Mesenchymal stem cell (in vitro differentiated cells and primary cell): ENCODE measurements around the gene NDOR1. TPM values are rescaled to one million over a fixed set of nuclear protein-coding genes. Genes with fewer than 3 reads are reported as not detected.

Experiments
- DNase-seq: peaks from one replicate; pipeline ENCODE4 v3.0.0-alpha.2; 2013
- H2AFZ ChIP-seq: one replicate; pipeline ENCODE4 v1.6.1; 2013; ENCODE audit warnings: low read depth, mild to moderate bottlenecking, control low read depth, inconsistent platforms, low read length, moderate library complexity
- H2AK5ac ChIP-seq: 2 replicates; pipeline ENCODE4 v1.6.1; 2013; ENCODE audit warnings: low read length, moderate library complexity, mild to moderate bottlenecking, inconsistent platforms; ENCODE audit not compliant: severe bottlenecking
- H2BK120ac ChIP-seq: one replicate; pipeline ENCODE4 v1.6.1; 2013; ENCODE audit warnings: low read depth, mild to moderate bottlenecking, inconsistent platforms, low read length, moderate library complexity
- H2BK12ac ChIP-seq, 2 experiments: one replicate each; pipeline ENCODE4 v1.6.1; 2013; ENCODE audit warnings: inconsistent platforms in 2 of 2, low read length in 2 of 2, mild to moderate bottlenecking in 2 of 2, moderate library complexity in 2 of 2, control low read depth in 1 of 2
- H2BK15ac ChIP-seq: one replicate; pipeline ENCODE4 v1.6.1; 2013; ENCODE audit warnings: mild to moderate bottlenecking, low read depth, inconsistent platforms; ENCODE audit not compliant: poor library complexity, severe bottlenecking
- H2BK5ac ChIP-seq: 2 replicates; pipeline ENCODE4 v1.6.1; 2013; ENCODE audit warnings: low read depth, mild to moderate bottlenecking, low read length, control low read depth, inconsistent platforms; ENCODE audit not compliant: poor library complexity, severe bottlenecking
- H3K14ac ChIP-seq, 2 experiments: one replicate each; pipeline ENCODE4 v1.6.1; 2013; ENCODE audit warnings: inconsistent platforms in 2 of 2, low read length in 2 of 2, control low read depth in 1 of 2, mild to moderate bottlenecking in 1 of 2, moderate library complexity in 1 of 2
- H3K18ac ChIP-seq, 2 experiments: one replicate each; pipeline ENCODE4 v1.6.1; 2013; ENCODE audit warnings: inconsistent platforms in 2 of 2, low read length in 2 of 2, control low read depth in 1 of 2, low read depth in 1 of 2, mild to moderate bottlenecking in 1 of 2
- H3K23ac ChIP-seq, 2 experiments: one replicate each; pipeline ENCODE4 v1.6.1; 2013; ENCODE audit warnings: inconsistent platforms in 2 of 2, low read length in 2 of 2, mild to moderate bottlenecking in 2 of 2, moderate library complexity in 2 of 2, control low read depth in 1 of 2
- H3K27ac ChIP-seq: 2 replicates; pipeline ENCODE4 v1.5.1; 2013; ENCODE audit warnings: mild to moderate bottlenecking, moderate library complexity, low read length, control low read depth, inconsistent platforms; ENCODE audit not compliant: poor library complexity, severe bottlenecking
- H3K27me3 ChIP-seq, 2 experiments: 2 replicates each; pipeline versions ENCODE4 v1.6.1 to v1.7.0; 2013; ENCODE audit warnings: low read length in 2 of 2, mild to moderate bottlenecking in 2 of 2, moderate library complexity in 2 of 2, control low read depth in 1 of 2, inconsistent platforms in 1 of 2; ENCODE audit not compliant: control insufficient read depth in 1 of 2, insufficient read depth in 1 of 2
- H3K36me3 ChIP-seq, 2 experiments: 2 replicates each; pipeline versions ENCODE4 v1.6.1 to v1.7.0; 2013; ENCODE audit warnings: low read length in 2 of 2, control low read depth in 1 of 2, inconsistent platforms in 1 of 2, low read depth in 1 of 2, mild to moderate bottlenecking in 1 of 2; ENCODE audit not compliant: insufficient read depth in 2 of 2, control insufficient read depth in 1 of 2
- H3K4ac ChIP-seq, 2 experiments: one replicate each; pipeline ENCODE4 v1.6.1; 2013; ENCODE audit warnings: inconsistent platforms in 2 of 2, low read length in 2 of 2, mild to moderate bottlenecking in 2 of 2, moderate library complexity in 2 of 2, control low read depth in 1 of 2, low read depth in 1 of 2
- H3K4me1 ChIP-seq: 2 replicates; pipeline ENCODE4 v1.6.1; 2013; ENCODE audit warnings: low read depth, low read length, control low read depth; ENCODE audit not compliant: control insufficient read depth, insufficient read depth
- H3K4me2 ChIP-seq: 2 replicates; pipeline ENCODE4 v1.6.1; 2013; ENCODE audit warnings: low read length, mild to moderate bottlenecking, inconsistent platforms; ENCODE audit not compliant: poor library complexity, severe bottlenecking
- H3K4me3 ChIP-seq, 2 experiments: 2 replicates each; pipeline versions ENCODE4 v1.5.1 to v1.7.0; 2013; ENCODE audit warnings: low read length in 2 of 2, mild to moderate bottlenecking in 2 of 2, control low read depth in 1 of 2, low read depth in 1 of 2; ENCODE audit not compliant: insufficient read depth in 1 of 2
- H3K79me1 ChIP-seq: replicated peaks from 2 replicates; pipeline ENCODE4 v1.6.1; 2013; ENCODE audit warnings: mild to moderate bottlenecking, control low read depth, low read length, inconsistent platforms; ENCODE audit not compliant: poor library complexity, severe bottlenecking
- H3K9ac ChIP-seq: 2 replicates; pipeline ENCODE4 v1.7.0; 2013; ENCODE audit warnings: mild to moderate bottlenecking, low read length, moderate library complexity
- H3K9me3 ChIP-seq: 2 replicates; pipeline ENCODE4 v1.7.0; 2013; ENCODE audit warnings: mild to moderate bottlenecking, low read length; ENCODE audit not compliant: control insufficient read depth
- H4K8ac ChIP-seq: one replicate; pipeline ENCODE4 v1.6.1; 2013; ENCODE audit warnings: inconsistent platforms, mild to moderate bottlenecking, low read length, moderate library complexity
- H4K91ac ChIP-seq: one replicate; pipeline ENCODE4 v1.6.1; 2013; ENCODE audit warnings: mild to moderate bottlenecking, low read length, inconsistent platforms
- WGBS: methylation state at CpG from one replicate; pipeline ENCODE4 v1.1.7; 2013; ENCODE audit warnings: mixed read lengths; 5-methylcytosine and 5-hydroxymethylcytosine counted together
- polyA plus RNA-seq, 2 experiments: library from polyadenylated mRNA; stranded (reverse); fragments of 200-250 nt; gene quantifications; one replicate each; pipeline ENCODE4 v1.2.3, GENCODE V29; 2013

NDOR1 gene
- polyA plus RNA-seq (2013, experiment 1 of 2): 7.9 TPM
- polyA plus RNA-seq (2013, experiment 2 of 2): 7.7 TPM

- Histone ChIP-seq H3K36me3 (peaks cover 19 to 29% of the 10 kb centered on the region in 2 experiments), H3K4me2 (peak within 1 kb of the TSS; percentile 97), H3K79me1 (peaks cover 33% of the 10 kb centered on the region), H3K9me3 (no peaks in the 10 kb centered on the region), H2BK12ac (peak within 1 kb of the TSS in 1 of 2 experiments; percentile 19), H2AFZ (peak within 1 kb of the TSS; percentile 68), H3K4me3 (peak within 1 kb of the TSS; percentile 89 to 96), H3K18ac (peak within 1 kb of the TSS; percentile 69 to 82), H2BK5ac (no peak within 1 kb of the TSS), H3K14ac (peak within 1 kb of the TSS in 1 of 2 experiments; percentile 30), H4K8ac (peak within 1 kb of the TSS; percentile 98), H4K91ac (peak within 1 kb of the TSS; percentile 86), H2BK120ac (peak within 1 kb of the TSS; percentile 71), H3K27ac (peak within 1 kb of the TSS; percentile 24), H3K27me3 (no peaks in the 10 kb centered on the region), H2BK15ac (no peak within 1 kb of the TSS), H3K4ac (peak within 1 kb of the TSS; percentile 78 to 81), H3K4me1 (peaks cover 31% of the 10 kb centered on the region), H2AK5ac (no peak within 1 kb of the TSS), H3K9ac (peak within 1 kb of the TSS; percentile 98), H3K23ac (peak within 1 kb of the TSS in 1 of 2 experiments; percentile 91)
- WGBS: under 1% methylated on average over 98 of the region's 98 CpGs
- peak; percentile 87 for DNase-seq
These were observed at the start of gene NDOR1, which contains the start of gene TMEM203 for GRCh38 chr9:137205126-137206069. Gene NDOR1 (plus strand): TSS chr9:137205700. CDS start chr9:137205778, 78 bp downstream. Gene TMEM203 (minus strand): TSS chr9:137205648. CDS start chr9:137205414, 234 bp downstream.

GRCh38 chr9:137156567-137157375, 48.7 kb upstream of the NDOR1 start:
- H3K4me3 ChIP-seq: peak overlapping the region in 1 of 2 experiments; percentile 68
- DNase-seq: peak; percentile 33
- no peak overlapping the region for H3K18ac ChIP-seq
- no peaks in the 10 kb centered on the region for H3K9me3 ChIP-seq
- no peak overlapping the region for H2BK120ac ChIP-seq
- 12% methylated on average over 61 of the region's 65 CpGs for WGBS
- H3K4me1 ChIP-seq: peaks cover 10% of the 10 kb centered on the region
- H2AFZ ChIP-seq: no peak overlapping the region
- H4K8ac ChIP-seq: no peak overlapping the region
- no peak overlapping the region for H2BK12ac ChIP-seq
- H3K79me1 ChIP-seq: no peaks in the 10 kb centered on the region
- no peak overlapping the region for H3K14ac ChIP-seq
- no peak overlapping the region for H3K27ac ChIP-seq
- no peak overlapping the region for H2AK5ac ChIP-seq
- H3K23ac ChIP-seq: no peak overlapping the region
- H3K4ac ChIP-seq: no peak overlapping the region
- no peak overlapping the region for H2BK15ac ChIP-seq
- H3K36me3 ChIP-seq: peaks cover 0 to 4% of the 10 kb centered on the region in 2 experiments
- peak overlapping the region; percentile 15 for H3K9ac ChIP-seq
- peak overlapping the region; percentile 50 for H3K4me2 ChIP-seq
- no peak overlapping the region for H2BK5ac ChIP-seq
- H3K27me3 ChIP-seq: peaks cover 61 to 66% of the 10 kb centered on the region in 2 experiments
- H4K91ac ChIP-seq: no peak overlapping the region

- no peak overlapping the region for H2AK5ac ChIP-seq
- H4K91ac ChIP-seq: no peak overlapping the region
- H2BK5ac ChIP-seq: no peak overlapping the region
- H3K27ac ChIP-seq: no peak overlapping the region
- no peak for DNase-seq
- H3K9ac ChIP-seq: no peak overlapping the region
- no peak overlapping the region for H3K4me3 ChIP-seq
- no peak overlapping the region for H2BK12ac ChIP-seq
- H3K4ac ChIP-seq: no peak overlapping the region
- no peak overlapping the region for H3K18ac ChIP-seq
- H3K14ac ChIP-seq: no peak overlapping the region
- peaks cover 70 to 77% of the 10 kb centered on the region in 2 experiments for H3K27me3 ChIP-seq
- H4K8ac ChIP-seq: no peak overlapping the region
- no peak overlapping the region for H2BK15ac ChIP-seq
- H3K9me3 ChIP-seq: no peaks in the 10 kb centered on the region
- H3K4me1 ChIP-seq: peaks cover 21% of the 10 kb centered on the region
- H3K79me1 ChIP-seq: no peaks in the 10 kb centered on the region
- no peak overlapping the region for H3K4me2 ChIP-seq
- no peak overlapping the region for H2BK120ac ChIP-seq
- H3K23ac ChIP-seq: no peak overlapping the region
- WGBS: 80% methylated on average over 18 of the region's 19 CpGs
- no peak overlapping the region for H2AFZ ChIP-seq
- H3K36me3 ChIP-seq: peaks cover 0 to 4% of the 10 kb centered on the region in 2 experiments
These were observed 47.7 kb upstream of the NDOR1 start for GRCh38 chr9:137157618-137158415.
